Measurements from ENCODE around the gene TRIM66. TPM values are rescaled to one million over a fixed set of nuclear protein-coding genes. Genes with fewer than 3 reads are reported as not detected.

The TRIM66 gene
- total RNA-seq, 1 donor from 2014 or later, result 11.0 TPM

GRCh38 chr11:8722809-8723208 is 40.3 kb upstream of the TRIM66 start:
- H3K27ac ChIP-seq, result peak overlapping the region; percentile 81
- peaks cover 59% of the 10 kb centered on the region for H3K4me1 ChIP-seq
- no peaks in the 10 kb centered on the region for H3K9me3 ChIP-seq
- H3K36me3 ChIP-seq, result peaks cover 17% of the 10 kb centered on the region
- ATAC-seq, result no peak
- TF ChIP-seq CTCF (IDR thresholded peaks at IDR 0.05), result no peak
- DNase-seq, result no peak
- intact Hi-C loops (cut with DNase I), result no loop called here
- H3K27me3 ChIP-seq (ENCODE audit: low read depth), result no peaks in the 10 kb centered on the region
- H3K4me3 ChIP-seq, result no peak overlapping the region

DNA sequence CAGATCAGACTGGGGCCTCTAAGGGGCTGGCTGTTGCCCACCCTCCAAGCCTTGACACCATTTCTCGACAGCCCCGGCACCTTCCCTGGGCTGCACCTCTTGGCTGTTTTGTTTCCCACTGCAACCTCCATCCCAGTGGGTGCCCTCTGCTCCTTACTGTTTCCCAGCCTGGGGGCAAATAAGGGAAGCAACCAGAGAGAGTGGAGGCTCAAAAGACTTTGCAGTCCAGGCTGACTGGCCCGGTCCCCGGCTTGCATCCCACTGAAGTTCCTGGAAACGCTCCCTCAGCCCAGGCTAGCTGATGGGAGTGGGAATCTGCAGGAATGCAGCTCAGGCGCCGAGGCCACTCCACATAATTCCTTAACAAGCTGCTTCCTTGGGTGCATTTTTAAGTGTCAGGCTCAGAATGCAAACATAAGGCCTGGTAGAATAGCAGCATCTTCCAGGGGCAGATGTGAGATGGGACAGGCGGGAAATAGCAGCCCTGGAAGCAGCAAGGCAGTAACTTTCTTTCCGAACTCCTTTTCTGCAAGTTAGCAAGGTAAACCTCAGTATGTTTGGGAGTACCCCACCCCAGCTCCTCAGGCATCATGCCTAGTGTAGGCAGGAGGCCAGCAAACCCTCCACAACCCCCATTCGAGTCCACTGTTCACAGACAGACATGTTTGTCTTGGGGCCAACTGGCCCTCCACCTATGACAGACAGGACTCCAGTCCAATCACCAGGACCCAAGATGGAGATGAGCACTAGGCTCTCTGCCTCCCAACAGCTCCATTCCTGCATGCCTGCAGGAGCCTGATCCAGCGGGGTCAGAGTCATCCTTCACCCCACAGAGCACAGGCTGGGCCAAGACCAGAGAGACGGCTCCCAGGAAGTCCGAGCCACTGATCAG is 39.4 kb upstream of the TRIM66 start:
- Histone ChIP-seq H3K4me3 (no peak overlapping the region), H3K27ac (peak overlapping the region; percentile 81), H3K9me3 (no peaks in the 10 kb centered on the region), H3K36me3 (peaks cover 23% of the 10 kb centered on the region), H3K4me1 (peaks cover 64% of the 10 kb centered on the region), H3K27me3 (ENCODE audit: low read depth) (no peaks in the 10 kb centered on the region)
- TF ChIP-seq CTCF (IDR thresholded peaks at IDR 0.05), result no peak
- intact Hi-C loops (cut with DNase I), result no loop called here
- ATAC-seq (peak; percentile 6 to 13), DNase-seq (no peak)

GRCh38 chr11:8720868-8721608 is 38.6 kb upstream of the TRIM66 start:
- Histone ChIP-seq H3K27ac (peak overlapping the region; percentile 81), H3K4me3 (no peak overlapping the region), H3K27me3 (ENCODE audit: low read depth) (no peaks in the 10 kb centered on the region), H3K36me3 (peaks cover 31% of the 10 kb centered on the region), H3K4me1 (peaks cover 73% of the 10 kb centered on the region), H3K9me3 (no peaks in the 10 kb centered on the region)
- no peak for DNase-seq
- intact Hi-C loops (cut with DNase I), result no loop called here
- peak; percentile 74 to 84 for ATAC-seq
- no peak for TF ChIP-seq CTCF (IDR thresholded peaks at IDR 0.05)

GRCh38 chr11:8720352-8720751 is 37.9 kb upstream of the TRIM66 start:
- peaks cover 79% of the 10 kb centered on the region for H3K4me1 ChIP-seq
- ATAC-seq (no peak), DNase-seq (no peak)
- peaks cover 29% of the 10 kb centered on the region for H3K36me3 ChIP-seq
- peak overlapping the region; percentile 81 for H3K27ac ChIP-seq
- no peak overlapping the region for H3K4me3 ChIP-seq
- no peaks in the 10 kb centered on the region for H3K9me3 ChIP-seq
- no peak for TF ChIP-seq CTCF (IDR thresholded peaks at IDR 0.05)
- intact Hi-C loops (cut with DNase I), result no loop called here
- H3K27me3 ChIP-seq (ENCODE audit: low read depth), result no peaks in the 10 kb centered on the region

- H3K36me3 ChIP-seq, result peaks cover 30% of the 10 kb centered on the region
- H3K27me3 ChIP-seq (ENCODE audit: low read depth), result no peaks in the 10 kb centered on the region
- no peaks in the 10 kb centered on the region for H3K9me3 ChIP-seq
- peaks cover 84% of the 10 kb centered on the region for H3K4me1 ChIP-seq
- ATAC-seq (no peak), DNase-seq (no peak)
- no peak for TF ChIP-seq CTCF (IDR thresholded peaks at IDR 0.05)
- intact Hi-C loops (cut with DNase I), result no loop called here
- no peak overlapping the region for H3K4me3 ChIP-seq
- H3K27ac ChIP-seq, result peak overlapping the region; percentile 81
These were observed 37.3 kb upstream of the TRIM66 start for GRCh38 chr11:8719721-8720120.
